Tongue (tissue), 2 donors: ENCODE results near the gene CLIC6. TPM values are rescaled to one million over a fixed set of nuclear protein-coding genes. Genes with fewer than 3 reads are reported as not detected.

ENCODE experiments used
- DNase-seq: peaks from one replicate; pipeline ENCODE4 v3.0.0-alpha.2; 2015
- total RNA-seq: library from RNA; depleted of rRNA; stranded (reverse); fragments of >200 nt; gene quantifications from one replicate; pipeline ENCODE4 v1.2.3, GENCODE V29; 2014

Gene CLIC6
- total RNA-seq, 1 donor from 2014 or later, result 2.1 TPM

DNA sequence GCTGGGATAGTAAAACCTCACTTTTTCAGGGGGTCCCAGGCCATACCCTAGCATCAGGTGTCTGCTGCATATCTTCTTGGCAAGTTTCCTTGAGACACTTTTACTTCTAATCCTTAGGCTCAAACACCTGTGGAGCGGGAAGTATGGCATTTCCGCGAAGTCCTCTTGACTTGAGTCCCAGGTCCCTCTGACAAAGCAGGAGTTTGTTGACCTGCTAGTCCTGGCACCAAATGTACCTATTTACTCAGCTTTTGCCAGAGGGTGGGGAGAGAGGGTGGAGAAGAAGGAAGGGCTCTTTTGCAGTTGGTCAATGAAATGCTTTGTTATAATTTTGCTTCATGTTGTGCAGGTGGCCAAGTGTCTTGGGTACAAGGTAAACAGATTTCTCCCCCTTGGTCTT lies 59.7 kb downstream of the CLIC6 start:
- no peak for DNase-seq

DNA sequence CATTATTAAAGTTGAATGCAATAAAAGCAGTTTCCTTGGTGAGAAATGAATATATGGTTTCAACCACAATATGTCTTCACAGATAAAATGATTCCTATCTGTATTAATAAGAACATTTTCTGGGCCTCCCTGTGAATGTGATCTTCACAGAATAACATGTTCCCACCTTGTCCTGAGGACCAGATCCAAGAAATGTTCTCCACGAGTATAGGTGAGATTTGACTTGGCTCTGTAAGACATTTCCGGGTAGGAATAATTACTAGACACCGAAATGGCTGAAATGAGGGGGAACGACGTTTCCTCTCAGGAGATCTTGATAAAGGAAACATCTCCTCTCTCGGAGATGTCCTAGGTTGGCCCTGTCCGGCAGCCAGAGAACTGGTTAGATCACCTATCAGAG lies 61.4 kb downstream of the CLIC6 start:
- DNase-seq, result no peak

DNA sequence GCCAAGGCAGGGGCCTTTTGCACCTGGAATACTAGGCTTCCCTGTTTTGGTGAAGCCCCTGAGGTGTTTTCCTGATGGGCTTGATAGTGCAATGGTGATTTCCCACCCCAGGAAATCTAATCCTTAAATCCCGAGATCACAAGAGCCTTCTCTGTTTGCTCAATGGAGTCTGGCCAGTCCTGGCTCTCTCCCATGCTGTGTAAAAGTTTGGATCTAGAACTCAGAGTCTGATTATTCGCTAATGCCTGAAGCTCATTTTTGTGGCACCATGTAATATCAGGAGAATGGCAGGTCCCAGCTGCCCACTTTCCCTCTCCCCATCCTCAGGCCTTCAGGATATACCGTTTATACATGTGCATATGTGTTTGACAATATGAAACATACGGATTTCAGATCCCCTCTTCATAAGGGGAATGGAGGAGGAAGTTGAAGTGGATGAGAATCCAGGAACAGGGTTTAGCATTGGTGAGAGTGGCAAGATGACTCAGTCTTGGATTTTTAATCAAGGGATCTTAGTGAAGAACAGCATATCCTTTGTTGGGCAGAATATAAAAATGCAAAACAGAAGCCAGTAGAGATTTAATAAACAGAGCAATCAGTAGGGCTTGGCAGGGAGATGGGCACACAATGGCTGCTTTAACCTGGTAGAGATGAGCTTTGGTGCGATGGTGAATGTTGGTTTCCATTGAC lies 62.1 kb downstream of the CLIC6 start:
- DNase-seq, result no peak

DNA sequence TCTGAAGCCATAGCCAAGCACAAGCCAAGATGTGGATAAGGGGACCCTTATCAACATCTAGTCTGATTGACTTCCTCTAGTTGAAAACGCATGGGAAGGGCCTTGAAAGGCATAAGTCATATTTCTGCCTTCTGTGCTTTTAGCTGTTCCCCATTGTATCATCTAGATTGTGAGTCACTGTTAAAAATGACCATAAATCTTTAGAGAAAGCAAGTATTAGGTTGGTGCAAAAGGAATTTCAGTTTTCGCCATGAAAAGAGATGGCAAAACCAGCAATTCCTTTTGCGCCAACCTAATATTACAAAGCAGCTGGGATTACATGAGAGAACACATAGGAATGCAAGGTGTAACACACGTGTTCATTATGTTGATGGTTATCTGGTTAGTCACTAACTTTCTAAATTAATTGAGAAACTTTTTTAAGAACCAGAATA lies 63.6 kb downstream of the CLIC6 start:
- DNase-seq, result no peak

DNA sequence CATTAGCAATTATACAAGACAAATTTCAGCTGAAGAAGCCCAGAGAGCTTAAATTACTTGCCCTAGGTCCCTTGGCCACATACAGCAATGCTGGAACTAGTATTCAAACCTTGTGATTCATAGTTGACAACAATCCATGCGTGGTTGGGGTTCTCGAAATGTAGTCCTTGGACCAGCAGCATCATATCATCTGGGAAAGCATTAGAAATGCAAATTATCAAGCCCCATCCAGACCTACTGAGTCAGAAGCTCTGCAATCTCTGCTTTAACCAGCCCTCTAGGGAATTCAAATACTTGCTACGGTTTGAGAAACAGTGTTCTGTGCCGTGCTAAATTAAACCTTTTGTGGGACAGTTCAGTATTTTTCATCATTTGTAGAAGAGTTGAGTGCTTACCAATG lies 65.1 kb downstream of the CLIC6 start:
- no peak for DNase-seq

DNA sequence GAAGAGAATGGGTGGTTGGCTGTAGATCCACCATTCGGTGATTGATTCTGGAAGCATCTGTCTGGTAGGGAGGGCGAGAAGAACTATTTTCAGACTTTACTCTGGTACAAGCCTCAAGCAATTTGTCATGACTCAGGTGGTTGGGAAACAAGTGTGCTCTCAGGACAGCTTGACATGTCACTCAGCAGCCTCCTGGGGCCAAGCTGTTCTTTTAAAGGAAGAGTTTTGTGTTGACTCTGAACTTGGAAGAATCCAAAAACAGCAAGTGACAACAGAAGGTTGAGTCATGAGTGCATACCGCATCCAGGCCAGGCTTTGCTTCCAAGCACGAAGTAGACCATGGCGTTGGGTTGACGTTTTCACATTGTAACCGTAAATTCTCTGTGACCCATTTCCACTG lies 65.9 kb downstream of the CLIC6 start:
- peak; percentile 22 for DNase-seq

DNA sequence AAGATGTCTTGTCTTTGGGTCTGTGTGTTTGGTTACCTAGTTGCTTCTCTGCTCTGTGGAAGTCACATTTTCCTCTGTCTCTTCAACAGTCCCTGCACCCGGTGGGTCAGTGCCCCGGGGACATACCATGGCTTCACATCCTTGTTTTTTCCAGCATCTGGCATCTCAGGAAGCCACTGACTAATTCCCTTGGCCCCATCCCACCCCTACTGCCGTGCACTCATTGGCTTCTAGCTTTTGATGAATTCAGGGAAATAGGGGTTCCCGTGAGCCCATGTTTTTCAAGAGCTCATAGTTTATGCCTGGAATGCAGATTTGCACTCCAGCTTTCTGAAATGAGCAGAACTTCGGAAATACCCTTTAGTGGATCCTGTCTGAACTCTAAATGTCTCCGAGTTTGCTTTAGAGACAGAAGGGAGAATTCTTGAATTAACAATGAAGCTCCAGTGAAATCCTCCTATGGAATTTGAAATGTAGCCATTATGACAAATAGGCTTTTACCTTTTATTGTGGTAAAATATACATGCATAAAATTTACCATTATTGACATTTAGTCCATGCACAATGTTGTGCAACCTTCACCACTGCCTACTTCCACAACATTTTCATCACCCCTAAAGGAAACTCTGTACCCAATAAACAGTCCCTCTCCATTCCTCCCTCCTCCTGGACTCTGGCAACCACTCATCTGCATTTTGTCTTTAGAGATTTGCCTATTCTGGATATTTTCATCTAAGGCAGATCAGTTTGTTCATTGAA lies 67.5 kb downstream of the CLIC6 start:
- no peak for DNase-seq

DNA sequence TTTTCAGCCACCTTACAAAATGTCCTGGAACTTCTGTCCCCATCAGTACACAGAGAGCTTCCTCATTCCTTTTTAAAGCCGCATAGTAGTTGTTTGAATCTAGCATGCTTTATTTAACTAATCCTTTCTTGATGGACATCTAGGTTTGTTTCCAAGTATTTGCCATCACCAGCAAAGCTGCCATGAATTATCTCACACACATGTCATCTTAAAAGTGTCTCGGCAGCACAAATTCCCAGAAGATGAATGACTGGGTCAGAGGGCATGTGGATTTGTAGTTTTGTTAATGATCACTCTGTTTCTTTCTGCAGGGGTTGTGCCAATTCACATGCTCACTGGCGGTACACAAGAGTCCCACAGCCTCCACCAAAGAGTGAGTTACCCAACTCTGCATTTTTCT lies 68.3 kb downstream of the CLIC6 start:
- DNase-seq, result no peak

DNA sequence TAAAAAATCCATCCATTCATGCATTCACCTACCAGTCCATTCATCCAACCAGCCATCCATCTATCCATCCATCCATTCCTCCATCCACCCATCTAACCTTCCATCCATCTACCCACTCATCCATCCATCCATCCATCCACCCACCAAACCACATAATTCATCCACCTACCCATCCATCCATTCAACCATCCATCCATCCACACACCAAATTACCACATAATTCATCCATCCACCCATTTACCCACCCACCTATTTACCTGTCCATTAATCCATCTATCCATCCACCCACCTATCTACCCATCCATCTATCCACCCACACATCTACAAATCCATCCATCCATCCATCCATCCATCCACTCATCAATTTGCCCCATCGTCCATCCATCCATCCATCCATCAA lies 71.4 kb downstream of the CLIC6 start:
- DNase-seq, result no peak

DNA sequence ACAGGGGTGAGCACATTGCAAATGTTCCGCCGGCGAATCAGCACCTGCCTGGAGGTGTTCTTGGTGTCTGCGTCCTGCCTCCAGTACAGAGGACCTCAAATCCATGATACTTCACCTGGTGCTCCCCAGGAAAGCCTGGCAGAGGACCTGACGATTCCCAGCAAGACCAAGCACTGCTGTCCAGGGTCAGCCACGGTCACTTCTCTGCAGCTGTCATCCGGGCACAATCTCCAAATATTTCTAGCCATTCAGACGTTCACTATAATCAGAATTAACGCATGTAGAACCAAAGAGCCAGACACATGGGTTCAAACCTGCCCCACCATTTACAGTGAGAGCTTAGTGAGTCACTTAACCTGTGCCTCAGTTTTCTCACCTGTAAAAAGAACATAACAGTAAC lies 74.5 kb downstream of the CLIC6 start:
- DNase-seq, result no peak

DNA sequence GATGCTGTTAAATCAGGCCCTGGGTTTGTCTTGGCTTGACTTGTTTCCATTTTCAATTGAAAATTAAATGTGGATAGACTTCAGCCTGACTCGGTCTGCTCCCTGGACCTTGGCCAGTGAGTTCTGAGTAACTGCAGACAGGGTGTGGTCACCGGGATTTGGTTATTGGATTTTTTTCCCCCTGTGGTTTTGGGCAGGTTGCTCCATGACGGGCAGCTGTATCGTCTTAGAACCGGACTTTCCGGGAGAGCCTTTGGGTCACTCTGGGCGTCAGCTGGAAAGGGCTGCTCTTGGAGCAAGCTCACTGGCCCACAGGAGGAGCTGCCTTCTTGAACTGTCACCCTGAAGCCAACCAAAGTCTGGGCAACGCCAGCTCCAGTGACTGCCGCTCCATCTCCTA lies 75.0 kb downstream of the CLIC6 start:
- DNase-seq, result no peak

DNA sequence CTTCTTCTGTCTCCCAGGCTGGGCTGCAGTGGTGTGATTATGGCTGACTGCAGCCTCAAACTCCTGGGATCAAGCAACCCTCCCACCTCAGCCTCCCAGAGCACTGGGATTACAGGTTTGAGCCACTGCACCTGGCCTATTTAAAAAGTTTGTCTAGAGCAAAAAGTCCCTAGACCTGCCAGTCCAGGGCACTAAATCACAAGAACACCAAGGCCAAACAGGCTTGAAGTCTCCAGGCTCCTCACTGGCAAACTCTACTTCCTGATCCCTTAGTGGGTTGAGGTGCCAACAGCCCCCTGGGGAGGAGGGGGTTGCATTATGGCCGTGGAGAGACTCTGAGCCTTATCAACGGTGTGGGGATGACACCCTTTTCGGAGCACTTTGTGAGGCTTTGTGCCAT lies 76.0 kb downstream of the CLIC6 start:
- no peak for DNase-seq

DNA sequence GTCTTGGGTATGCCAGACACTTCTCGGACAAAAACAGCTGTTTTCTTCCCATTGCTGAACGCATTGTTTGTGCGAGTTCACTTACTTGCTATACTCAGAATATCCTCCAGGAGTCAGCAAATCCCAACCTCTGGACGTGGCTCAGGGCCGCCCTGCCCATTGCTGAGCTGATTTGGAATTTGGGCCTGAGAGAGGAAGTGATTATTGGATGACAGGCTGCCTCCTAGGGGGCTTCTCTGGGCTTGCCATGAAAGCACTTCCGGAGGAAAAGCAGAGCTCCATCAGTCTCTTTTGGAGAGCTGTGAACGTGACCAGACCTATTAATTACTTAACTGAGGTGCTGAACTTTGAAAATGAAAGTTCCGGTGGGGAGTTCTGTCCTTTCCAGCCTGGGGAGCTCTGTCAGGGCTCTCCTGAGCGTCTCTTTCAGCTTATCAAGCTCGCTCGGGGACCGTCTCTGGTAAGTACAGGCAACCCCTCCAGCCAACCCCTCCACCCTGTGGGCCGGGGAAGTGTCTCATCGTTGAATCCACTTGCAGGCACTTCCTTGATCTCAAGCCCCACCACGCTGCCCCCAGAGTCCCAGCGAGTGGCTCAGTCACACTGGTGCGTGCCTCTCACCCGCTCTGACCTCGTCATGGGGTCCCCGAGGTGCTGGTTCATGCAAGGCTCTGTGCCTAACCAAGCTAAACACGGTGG lies 76.9 kb downstream of the CLIC6 start:
- DNase-seq, result peak; percentile 93

DNA sequence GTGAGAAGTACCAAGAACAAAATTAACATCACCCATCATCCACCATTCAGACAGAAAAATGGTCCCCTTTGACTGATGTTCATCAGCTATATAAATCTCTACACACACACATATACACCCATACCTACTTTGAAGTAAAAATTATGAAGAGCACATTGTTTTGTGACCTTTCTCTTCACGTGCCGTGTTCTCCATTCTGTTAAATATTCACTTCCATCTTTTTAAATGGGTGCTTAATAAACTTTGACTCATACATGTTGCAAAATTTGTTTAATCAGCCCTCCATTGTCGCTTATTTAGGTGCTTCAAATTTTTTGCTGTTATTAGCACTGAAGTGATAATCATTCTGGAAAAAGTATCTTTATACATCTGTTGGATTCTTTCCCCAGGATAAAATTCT lies 80.1 kb downstream of the CLIC6 start:
- DNase-seq, result no peak

DNA sequence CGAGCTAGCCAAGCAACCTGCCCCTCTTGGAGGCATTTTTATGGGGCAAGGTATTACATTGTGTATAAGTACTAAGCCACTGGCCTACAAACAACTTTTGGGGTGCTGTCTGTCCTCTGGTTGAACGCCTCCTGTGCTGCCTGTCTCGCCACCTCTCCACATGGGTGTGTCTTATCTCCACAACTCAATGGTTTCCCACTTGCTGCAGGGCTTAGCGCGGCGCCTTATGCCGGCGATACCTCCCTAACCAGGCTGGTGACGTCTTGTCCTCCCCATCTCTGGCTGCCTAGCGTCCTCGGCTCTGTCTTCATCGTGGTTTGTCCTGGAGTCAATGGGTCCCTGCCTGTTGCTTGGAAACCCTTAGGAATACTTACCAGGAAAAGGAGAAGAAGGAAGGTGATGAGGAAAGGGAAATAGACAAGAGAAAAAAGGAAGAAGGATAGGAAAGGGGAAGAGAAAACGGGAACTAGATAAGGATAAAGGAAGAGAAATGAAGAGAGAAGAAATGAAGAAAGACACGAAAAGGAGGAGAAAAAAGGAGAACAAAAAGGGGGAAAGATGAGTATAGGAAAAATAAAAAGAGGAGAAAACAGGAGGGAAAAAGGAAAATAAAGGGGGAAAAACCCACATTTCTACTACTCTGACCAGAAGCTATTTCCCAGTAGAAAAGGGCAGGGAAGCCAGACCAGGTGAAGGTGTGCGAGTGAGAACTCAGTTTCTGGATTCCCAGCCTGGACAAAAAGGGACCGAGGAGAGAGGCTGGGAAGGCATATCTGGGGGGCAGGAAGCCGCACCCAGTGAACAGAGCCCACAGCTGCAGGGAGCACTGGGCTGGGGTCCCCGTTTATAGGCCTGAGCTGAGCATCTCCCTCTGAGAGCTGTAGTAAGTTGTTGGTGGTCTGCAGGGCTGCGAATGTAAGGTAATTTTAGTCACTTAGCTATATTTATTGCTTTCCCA lies 86.2 kb downstream of the CLIC6 start:
- no peak for DNase-seq

DNA sequence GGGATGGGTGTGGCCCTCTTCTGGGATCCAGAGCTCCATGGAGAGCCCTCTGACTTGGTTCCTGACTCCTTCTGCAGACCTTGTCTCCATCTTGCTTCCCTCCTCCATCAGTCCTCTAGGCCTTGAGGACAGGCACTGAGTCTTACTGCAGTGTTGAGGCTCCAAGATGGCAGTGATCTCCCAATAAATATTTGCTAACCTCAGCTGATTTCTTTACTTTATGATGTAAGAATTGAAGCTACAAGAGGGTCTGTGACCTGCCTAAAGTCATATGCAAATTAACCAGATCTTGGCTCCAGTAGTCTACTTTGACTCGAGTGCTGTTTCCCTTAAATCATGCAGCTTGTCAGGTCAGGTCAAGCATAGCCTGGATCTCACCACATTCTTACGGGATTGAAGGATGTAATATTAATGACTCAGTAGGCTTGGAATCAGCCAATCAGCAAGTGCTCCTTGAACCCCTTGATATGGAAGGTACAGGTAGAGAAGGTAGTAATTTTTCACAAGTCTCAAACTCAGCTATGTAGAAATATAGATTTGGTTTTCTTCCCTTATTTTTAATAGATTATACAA lies 93.0 kb downstream of the CLIC6 start:
- no peak for DNase-seq

DNA sequence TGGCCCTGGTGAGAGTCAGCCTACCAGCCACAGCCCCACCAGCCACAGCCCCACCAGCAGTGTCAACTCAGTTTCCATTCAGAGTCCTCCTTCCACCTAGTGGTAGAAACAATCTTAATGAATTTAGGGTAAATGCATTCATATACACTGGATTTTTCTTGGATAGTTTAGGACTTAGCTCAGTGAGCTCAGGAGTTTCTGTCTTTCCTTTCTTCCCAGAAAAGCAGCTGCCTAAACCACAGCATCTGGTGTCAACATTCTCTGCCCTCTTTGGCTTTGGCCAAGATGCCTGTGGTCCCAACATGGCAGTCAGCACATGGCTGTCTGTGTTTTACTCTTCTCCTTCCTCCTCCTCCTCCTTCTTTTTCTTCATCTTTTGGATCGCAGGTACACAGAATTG lies 94.0 kb downstream of the CLIC6 start:
- no peak for DNase-seq

DNA sequence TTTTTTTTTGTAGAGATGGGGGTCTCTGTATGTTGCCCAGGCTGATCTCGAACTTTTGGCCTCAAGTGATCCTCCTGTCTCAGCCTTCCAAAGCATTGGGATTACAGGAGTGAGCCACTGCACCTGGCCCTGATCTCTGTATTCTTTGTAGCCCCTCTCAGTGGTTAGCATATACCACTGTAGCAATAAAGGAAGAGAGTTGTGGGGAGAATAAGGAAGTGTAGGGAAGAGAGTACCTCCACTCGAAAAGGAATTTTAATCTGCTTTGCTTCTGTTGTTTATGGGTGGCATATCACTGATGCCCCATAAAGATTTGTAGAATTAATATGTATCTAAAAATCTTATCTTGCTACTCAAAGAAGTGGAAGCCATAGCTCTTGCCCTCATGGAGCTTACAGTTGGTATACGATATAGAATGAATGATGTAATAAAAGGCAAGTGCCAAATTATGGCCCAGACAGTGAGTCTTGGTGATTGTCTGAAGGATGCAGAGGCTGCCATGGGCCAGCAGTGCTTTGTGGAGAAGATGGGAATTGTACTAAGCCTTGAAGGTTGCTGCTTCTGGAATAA lies 96.0 kb downstream of the CLIC6 start:
- DNase-seq, result no peak

DNA sequence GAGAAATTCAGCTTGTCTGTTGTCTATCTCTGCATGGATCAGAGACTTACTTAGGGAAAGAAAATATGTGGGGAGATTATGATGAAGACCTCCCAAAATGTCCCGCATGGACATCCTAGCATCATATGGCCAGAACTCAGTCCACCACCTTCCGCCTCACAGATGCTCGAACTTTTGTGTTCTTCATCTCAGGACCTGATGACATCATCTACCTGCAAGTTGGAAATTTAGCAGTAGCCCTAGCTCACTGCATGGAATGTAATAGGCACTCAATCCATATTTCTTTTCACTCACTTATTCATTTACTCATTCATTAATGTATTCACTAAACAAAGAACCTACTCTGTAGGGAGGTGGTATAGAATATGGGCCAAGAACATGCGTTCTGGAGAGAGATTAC lies 96.8 kb downstream of the CLIC6 start:
- no peak for DNase-seq

DNA sequence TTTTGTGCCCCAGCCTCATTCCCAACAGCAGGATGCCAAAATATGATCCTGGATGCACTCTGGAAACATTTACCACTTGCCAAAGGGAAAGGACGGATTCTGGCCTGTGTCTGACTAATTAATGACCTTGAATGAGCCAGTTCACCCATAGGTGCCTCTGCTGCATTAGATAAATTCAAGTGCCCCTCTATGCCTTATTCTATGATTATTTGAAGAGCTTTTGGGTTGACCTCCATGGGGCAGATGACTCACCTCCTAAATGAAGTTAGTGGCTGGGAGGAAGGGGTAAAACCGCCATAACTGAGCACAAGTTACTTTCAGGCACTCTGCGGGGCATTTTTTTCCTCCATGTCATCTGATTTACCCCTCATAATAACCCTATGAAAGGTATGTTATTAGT lies 98.1 kb downstream of the CLIC6 start:
- no peak for DNase-seq
